ENCODE results near the gene ZDHHC19.

DNA sequence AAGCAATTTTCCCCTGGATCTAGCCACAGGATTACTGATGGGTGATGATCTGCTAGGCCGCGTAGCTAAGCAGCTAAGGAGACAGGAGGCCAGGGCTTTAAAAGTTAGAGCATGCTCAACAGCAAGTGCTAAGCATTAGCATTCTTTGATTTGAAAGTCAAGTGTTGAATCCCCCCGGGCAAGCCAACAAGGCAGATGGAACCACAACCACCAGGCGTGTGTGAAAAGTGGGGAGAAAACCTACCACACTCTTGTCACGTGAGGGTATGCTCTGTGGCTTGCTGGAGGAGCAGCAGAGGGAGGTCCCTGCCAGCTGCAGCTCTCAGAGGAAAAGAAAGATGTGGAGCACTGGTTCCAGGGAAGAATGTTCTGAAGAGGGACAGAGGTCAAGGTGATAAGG lies 26.0 kb upstream of the ZDHHC19 start:
- TF ChIP-seq, protein P1, sequence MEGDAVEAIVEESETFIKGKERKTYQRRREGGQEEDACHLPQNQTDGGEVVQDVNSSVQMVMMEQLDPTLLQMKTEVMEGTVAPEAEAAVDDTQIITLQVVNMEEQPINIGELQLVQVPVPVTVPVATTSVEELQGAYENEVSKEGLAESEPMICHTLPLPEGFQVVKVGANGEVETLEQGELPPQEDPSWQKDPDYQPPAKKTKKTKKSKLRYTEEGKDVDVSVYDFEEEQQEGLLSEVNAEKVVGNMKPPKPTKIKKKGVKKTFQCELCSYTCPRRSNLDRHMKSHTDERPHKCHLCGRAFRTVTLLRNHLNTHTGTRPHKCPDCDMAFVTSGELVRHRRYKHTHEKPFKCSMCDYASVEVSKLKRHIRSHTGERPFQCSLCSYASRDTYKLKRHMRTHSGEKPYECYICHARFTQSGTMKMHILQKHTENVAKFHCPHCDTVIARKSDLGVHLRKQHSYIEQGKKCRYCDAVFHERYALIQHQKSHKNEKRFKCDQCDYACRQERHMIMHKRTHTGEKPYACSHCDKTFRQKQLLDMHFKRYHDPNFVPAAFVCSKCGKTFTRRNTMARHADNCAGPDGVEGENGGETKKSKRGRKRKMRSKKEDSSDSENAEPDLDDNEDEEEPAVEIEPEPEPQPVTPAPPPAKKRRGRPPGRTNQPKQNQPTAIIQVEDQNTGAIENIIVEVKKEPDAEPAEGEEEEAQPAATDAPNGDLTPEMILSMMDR (conservative IDR thresholded peaks at IDR 0.05): no peak
- no peak for TF ChIP-seq ZFX (IDR thresholded peaks at IDR 0.05)
